H9 (cell line): ENCODE results near the gene OMP. TPM values are rescaled to one million over a fixed set of nuclear protein-coding genes. Genes with fewer than 3 reads are reported as not detected.

ENCODE experiments used
- DNase-seq: peaks from one replicate; pipeline ENCODE4 v3.0.0-alpha.2; 2017
- H2AFZ ChIP-seq: one replicate; pipeline ENCODE4 v1.6.1; 2013; ENCODE audit warnings: mild to moderate bottlenecking, low read length, control low read depth, moderate library complexity
- H2AK5ac ChIP-seq: 2 replicates; pipeline ENCODE4 v1.6.1; 2013; ENCODE audit warnings: low read length, control low read depth, mixed read lengths; ENCODE audit not compliant: insufficient read length
- H2BK120ac ChIP-seq: one replicate; pipeline ENCODE4 v1.6.1; 2013; ENCODE audit warnings: low read depth, mild to moderate bottlenecking, low read length, control low read depth, inconsistent platforms; ENCODE audit not compliant: poor library complexity, severe bottlenecking
- H2BK12ac ChIP-seq: 2 replicates; pipeline ENCODE4 v1.6.1; 2013; ENCODE audit warnings: low read length, control low read depth, mixed read lengths, low read depth; ENCODE audit not compliant: insufficient read length
- H2BK15ac ChIP-seq: 2 replicates; pipeline ENCODE4 v1.6.1; 2013; ENCODE audit warnings: low read depth, low read length, control low read depth
- H2BK20ac ChIP-seq: one replicate; pipeline ENCODE4 v1.6.1; 2013; ENCODE audit warnings: low read depth, mild to moderate bottlenecking, low read length, control low read depth, inconsistent platforms; ENCODE audit not compliant: poor library complexity, severe bottlenecking
- H2BK5ac ChIP-seq: 2 replicates; pipeline ENCODE4 v1.6.1; 2013; ENCODE audit warnings: low read length, control low read depth, mixed read lengths; ENCODE audit not compliant: insufficient read length
- H3K14ac ChIP-seq: 2 replicates; pipeline ENCODE4 v1.6.1; 2013; ENCODE audit warnings: low read length, control low read depth; ENCODE audit not compliant: insufficient read depth
- H3K18ac ChIP-seq: 2 replicates; pipeline ENCODE4 v1.6.1; 2013; ENCODE audit warnings: low read depth, mild to moderate bottlenecking, mixed read lengths, low read length, control low read depth; ENCODE audit not compliant: insufficient read length
- H3K23ac ChIP-seq: 2 replicates; pipeline ENCODE4 v1.6.1; 2013; ENCODE audit warnings: low read length, control low read depth, mixed read lengths, low read depth; ENCODE audit not compliant: insufficient read length
- H3K23me2 ChIP-seq: 2 replicates; pipeline ENCODE4 v1.6.1; 2013; ENCODE audit warnings: low read depth, mild to moderate bottlenecking, mixed read lengths, low read length, control low read depth; ENCODE audit not compliant: insufficient read length, poor library complexity, severe bottlenecking
- H3K27ac ChIP-seq: 2 replicates; pipeline ENCODE4 v1.5.1; 2013; ENCODE audit warnings: low read length, control low read depth, mixed read lengths, low read depth; ENCODE audit not compliant: insufficient read length
- H3K27me3 ChIP-seq: 2 replicates; pipeline ENCODE4 v1.6.1; 2013; ENCODE audit warnings: low read length, control low read depth, inconsistent platforms; ENCODE audit not compliant: insufficient read depth
- H3K4ac ChIP-seq: 2 replicates; pipeline ENCODE4 v1.6.1; 2013; ENCODE audit warnings: low read depth, mild to moderate bottlenecking, control low read depth, inconsistent platforms, low read length, moderate library complexity
- H3K4me1 ChIP-seq: 2 replicates; pipeline ENCODE4 v1.6.1; 2013; ENCODE audit warnings: low read length, control low read depth, inconsistent platforms; ENCODE audit not compliant: insufficient read depth
- H3K4me2 ChIP-seq: 2 replicates; pipeline ENCODE4 v1.6.1; 2013; ENCODE audit warnings: low read length, control low read depth, mixed read lengths; ENCODE audit not compliant: insufficient read length, insufficient read depth
- H3K56ac ChIP-seq: 2 replicates; pipeline ENCODE4 v1.6.1; 2013; ENCODE audit warnings: low read depth, mild to moderate bottlenecking, mixed read lengths, low read length, control low read depth; ENCODE audit not compliant: insufficient read length
- H3K79me1 ChIP-seq: 2 replicates; pipeline ENCODE4 v1.6.1; 2013; ENCODE audit warnings: low read depth, mild to moderate bottlenecking, moderate library complexity, low read length, control low read depth, inconsistent platforms; ENCODE audit not compliant: insufficient read depth, poor library complexity, severe bottlenecking
- H3K79me2 ChIP-seq: 2 replicates; pipeline ENCODE4 v1.6.1; 2013; ENCODE audit warnings: low read length, control low read depth, inconsistent platforms; ENCODE audit not compliant: insufficient read depth
- H3K9ac ChIP-seq: 2 replicates; pipeline ENCODE4 v1.6.1; 2013; ENCODE audit warnings: low read length, control low read depth, mixed read lengths; ENCODE audit not compliant: insufficient read length; ENCODE audit errors: extremely low read depth
- H3K9me3 ChIP-seq: one replicate; pipeline ENCODE4 v1.6.1; 2013; ENCODE audit warnings: low read depth, low read length, inconsistent platforms; ENCODE audit not compliant: control insufficient read depth
- H3T11ph ChIP-seq: one replicate; pipeline ENCODE4 v1.6.1; 2013; ENCODE audit warnings: mild to moderate bottlenecking, low read length, control low read depth, inconsistent platforms
- H4K20me1 ChIP-seq: one replicate; pipeline ENCODE4 v1.6.1; 2013; ENCODE audit not compliant: control insufficient read depth, insufficient read length, insufficient read depth
- H4K5ac ChIP-seq: 2 replicates; pipeline ENCODE4 v1.6.1; 2013; ENCODE audit warnings: low read depth, mild to moderate bottlenecking, mixed read lengths, low read length, control low read depth; ENCODE audit not compliant: insufficient read length
- H4K8ac ChIP-seq: replicated peaks from 2 replicates; pipeline ENCODE4 v1.6.1; 2013; ENCODE audit warnings: low read length, control low read depth, mixed read lengths, low read depth; ENCODE audit not compliant: insufficient read length
- H4K91ac ChIP-seq: 2 replicates; pipeline ENCODE4 v1.6.1; 2013; ENCODE audit warnings: low read depth, mild to moderate bottlenecking, moderate library complexity, mixed read lengths, low read length, control low read depth; ENCODE audit not compliant: insufficient read length
- H3K27ac Mint-ChIP-seq, 3 experiments: 2 replicates in 2 of 3; 3 replicates in 1 of 3; pipeline ENCODE4 v1.8.0; 2020 to 2021; ENCODE audit warnings: mixed read lengths in 3 of 3, mild to moderate bottlenecking in 1 of 3, moderate library complexity in 1 of 3
- H3K27me3 Mint-ChIP-seq: 2 replicates; pipeline ENCODE4 v1.8.0; 2021; ENCODE audit warnings: low read depth, mild to moderate bottlenecking, moderate library complexity, mixed read lengths
- H3K36me3 Mint-ChIP-seq, 3 experiments: 2 replicates in 2 of 3; 3 replicates in 1 of 3; pipeline ENCODE4 v1.8.0; 2020 to 2021; ENCODE audit warnings: low read depth in 3 of 3, mixed read lengths in 3 of 3; ENCODE audit not compliant: insufficient read depth in 1 of 3
- H3K4me1 Mint-ChIP-seq, 2 experiments: 2 replicates each; pipeline ENCODE4 v1.8.0; 2020; ENCODE audit warnings: mixed read lengths in 2 of 2
- H3K4me3 Mint-ChIP-seq, 2 experiments: 2 replicates in 1 of 2; 3 replicates in 1 of 2; pipeline ENCODE4 v1.8.0; 2020 to 2021; ENCODE audit warnings: mild to moderate bottlenecking in 2 of 2, mixed read lengths in 2 of 2, moderate library complexity in 1 of 2
- H3K9me3 Mint-ChIP-seq, 2 experiments: 2 replicates in 1 of 2; 3 replicates in 1 of 2; pipeline ENCODE4 v1.8.0; 2020; ENCODE audit warnings: mild to moderate bottlenecking in 2 of 2, mixed read lengths in 2 of 2, moderate library complexity in 1 of 2
- WGBS: extraction: QIAGEN DNeasy Blood & Tissue Kit; methylation state at CpG from one replicate; pipeline ENCODE4 v1.1.7; 2013; ENCODE audit warnings: missing lambda C conversion rate, low lambda C conversion rate, mixed read lengths; ENCODE audit not compliant: insufficient read length; ENCODE audit errors: extremely low coverage; 5-methylcytosine and 5-hydroxymethylcytosine counted together
- total RNA-seq: library from RNA; stranded (reverse); gene quantifications from 2 replicates; pipeline ENCODE4 v1.2.1, GENCODE V29; 2021
- TF ChIP-seq, protein P1 (sequence below): fragments of 200-600 bp; sonication (generic); conservative IDR thresholded peaks from 3 replicates; pipeline ENCODE4 v1.8.0; 2021; ENCODE audit warnings: antibody characterized with exemption, mild to moderate bottlenecking

Gene OMP
- total RNA-seq, 1 experiment from 2014 or later = not detected

DNA sequence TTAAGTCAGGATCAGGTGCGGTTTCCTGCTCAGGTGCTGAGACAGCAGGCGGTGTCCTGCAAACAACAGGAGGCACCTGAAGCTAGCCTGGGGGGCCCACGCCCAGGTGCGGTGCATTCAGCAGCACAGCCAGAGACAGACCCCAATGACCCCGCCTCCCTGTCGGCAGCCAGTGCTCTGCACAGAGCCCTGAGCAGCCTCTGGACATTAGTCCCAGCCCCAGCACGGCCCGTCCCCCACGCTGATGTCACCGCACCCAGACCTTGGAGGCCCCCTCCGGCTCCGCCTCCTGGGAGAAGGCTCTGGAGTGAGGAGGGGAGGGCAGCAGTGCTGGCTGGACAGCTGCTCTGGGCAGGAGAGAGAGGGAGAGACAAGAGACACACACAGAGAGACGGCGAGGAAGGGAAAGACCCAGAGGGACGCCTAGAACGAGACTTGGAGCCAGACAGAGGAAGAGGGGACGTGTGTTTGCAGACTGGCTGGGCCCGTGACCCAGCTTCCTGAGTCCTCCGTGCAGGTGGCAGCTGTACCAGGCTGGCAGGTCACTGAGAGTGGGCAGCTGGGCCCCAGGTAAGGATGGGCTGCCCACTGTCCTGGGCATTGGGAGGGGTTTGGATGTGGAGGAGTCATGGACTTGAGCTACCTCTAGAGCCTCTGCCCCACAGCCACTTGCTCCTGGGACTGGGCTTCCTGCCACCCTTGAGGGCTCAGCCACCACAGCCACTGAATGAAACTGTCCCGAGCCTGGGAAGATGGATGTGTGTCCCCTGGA, 25.5 kb downstream of the OMP start, which contains the start of gene MYO7A:
Gene MYO7A, plus strand, starts transcription at position 327 of the 772 bp plus-strand sequence. CDS start 2,389 bp downstream, outside the sequence.
- Mint-ChIP-seq H3K4me1 (peaks cover 24 to 27% of the 10 kb centered on the region in 2 experiments), H3K36me3 (peaks cover 0 to 6% (median 0%) of the 10 kb centered on the region in 3 experiments; a peak in 3 of 7 replicates), H3K27ac (no peak within 1 kb of the TSS; a peak in 2 of 7 replicates), H3K4me3 (peak within 1 kb of the TSS; percentile 55 to 72), H3K27me3 (peaks cover 5% of the 10 kb centered on the region; the same call in 1 of the 2 replicates), H3K9me3 (no peaks in the 10 kb centered on the region)
- no peak within 1 kb of the TSS for H2BK120ac ChIP-seq
- H3K4ac ChIP-seq = no peak within 1 kb of the TSS
- no peak within 1 kb of the TSS for H2BK15ac ChIP-seq
- no peaks in the 10 kb centered on the region for H3K9me3 ChIP-seq
- no peaks in the 10 kb centered on the region for H3K4me1 ChIP-seq
- H3K23ac ChIP-seq = no peak within 1 kb of the TSS
- peaks cover 8% of the 10 kb centered on the region for H3K23me2 ChIP-seq
- no CpG with 5 or more reads among the region's 20 CpGs for WGBS
- no peak within 1 kb of the TSS for H2BK20ac ChIP-seq
- H3T11ph ChIP-seq = no peak within 1 kb of the TSS
- H4K8ac ChIP-seq = no peak within 1 kb of the TSS
- H4K91ac ChIP-seq = no peak within 1 kb of the TSS
- no peak within 1 kb of the TSS for H2BK5ac ChIP-seq
- H3K27me3 ChIP-seq = no peaks in the 10 kb centered on the region
- H3K4me2 ChIP-seq = peak within 1 kb of the TSS; percentile 54
- H3K56ac ChIP-seq = no peak within 1 kb of the TSS
- TF ChIP-seq, protein P1, sequence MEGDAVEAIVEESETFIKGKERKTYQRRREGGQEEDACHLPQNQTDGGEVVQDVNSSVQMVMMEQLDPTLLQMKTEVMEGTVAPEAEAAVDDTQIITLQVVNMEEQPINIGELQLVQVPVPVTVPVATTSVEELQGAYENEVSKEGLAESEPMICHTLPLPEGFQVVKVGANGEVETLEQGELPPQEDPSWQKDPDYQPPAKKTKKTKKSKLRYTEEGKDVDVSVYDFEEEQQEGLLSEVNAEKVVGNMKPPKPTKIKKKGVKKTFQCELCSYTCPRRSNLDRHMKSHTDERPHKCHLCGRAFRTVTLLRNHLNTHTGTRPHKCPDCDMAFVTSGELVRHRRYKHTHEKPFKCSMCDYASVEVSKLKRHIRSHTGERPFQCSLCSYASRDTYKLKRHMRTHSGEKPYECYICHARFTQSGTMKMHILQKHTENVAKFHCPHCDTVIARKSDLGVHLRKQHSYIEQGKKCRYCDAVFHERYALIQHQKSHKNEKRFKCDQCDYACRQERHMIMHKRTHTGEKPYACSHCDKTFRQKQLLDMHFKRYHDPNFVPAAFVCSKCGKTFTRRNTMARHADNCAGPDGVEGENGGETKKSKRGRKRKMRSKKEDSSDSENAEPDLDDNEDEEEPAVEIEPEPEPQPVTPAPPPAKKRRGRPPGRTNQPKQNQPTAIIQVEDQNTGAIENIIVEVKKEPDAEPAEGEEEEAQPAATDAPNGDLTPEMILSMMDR = no peak
- no peak within 1 kb of the TSS for H3K18ac ChIP-seq
- H3K79me2 ChIP-seq = no peaks in the 10 kb centered on the region
- no peaks in the 10 kb centered on the region for H3K79me1 ChIP-seq
- H2AFZ ChIP-seq = no peak within 1 kb of the TSS
- H4K20me1 ChIP-seq = no peaks in the 10 kb centered on the region
- no peak within 1 kb of the TSS for H3K27ac ChIP-seq
- no peak within 1 kb of the TSS for H2BK12ac ChIP-seq
- no peak within 1 kb of the TSS for H2AK5ac ChIP-seq
- H4K5ac ChIP-seq = no peak within 1 kb of the TSS
- no peak within 1 kb of the TSS for H3K14ac ChIP-seq
- no peak within 1 kb of the TSS for H3K9ac ChIP-seq
- DNase-seq = peak; percentile 84
